ENCODE results near the gene MYO7A. TPM values are rescaled to one million over a fixed set of nuclear protein-coding genes. Genes with fewer than 3 reads are reported as not detected.
A peak's percentile ranks its signal among the peaks of the same experiment; 100 is the strongest.

Gene MYO7A
- total RNA-seq, 4 donors from 2014 or later = 4.8 to 9.1 (median 6.4) TPM

- WGBS = 60% methylated on average over 7 of the region's 7 CpGs
- DNase-seq (ENCODE audit: extremely low spot score) = peak; percentile 93
- Histone ChIP-seq H3K27ac (replicated peaks in 1 of 4) (no peak overlapping the region), H3K4me3 (no peak overlapping the region), H3K9me3 (no peaks in the 10 kb centered on the region), H3K36me3 (no peaks in the 10 kb centered on the region), H3K27me3 (peaks cover 0 to 16% (median 0%) of the 10 kb centered on the region in 4 donors), H3K4me1 (no peaks in the 10 kb centered on the region)
- intact Hi-C loops (cut with DNase I) = loop anchor here (2.0 to 5.0 kb wide), 2 partner anchors 57 to 141 kb away; no protein-coding TSS in a partner anchor
- TF ChIP-seq POLR2AphosphoS5 (IDR thresholded peaks at IDR 0.05) (no peak), EP300 (IDR thresholded peaks at IDR 0.05) (no peak), POLR2A (IDR thresholded peaks at IDR 0.05; ENCODE audit: low read depth) (no peak), CTCF (IDR thresholded peaks at IDR 0.05) (peak; percentile 76 to 85 (median 77))
These were observed 60.0 kb downstream of the MYO7A start for GRCh38 chr11:77187776-77188632.

- H3K9me3 ChIP-seq = no peaks in the 10 kb centered on the region
- 88% methylated on average over 13 of the region's 18 CpGs for WGBS
- H3K36me3 ChIP-seq = no peaks in the 10 kb centered on the region
- H3K27me3 ChIP-seq = peaks cover 0 to 24% (median 0%) of the 10 kb centered on the region in 4 donors
- no peak overlapping the region for H3K27ac ChIP-seq (replicated peaks in 1 of 4)
- H3K4me3 ChIP-seq = no peak overlapping the region
- TF ChIP-seq CTCF (IDR thresholded peaks at IDR 0.05) (no peak), POLR2A (IDR thresholded peaks at IDR 0.05; ENCODE audit: low read depth) (no peak), POLR2AphosphoS5 (IDR thresholded peaks at IDR 0.05) (no peak), EP300 (IDR thresholded peaks at IDR 0.05) (no peak)
- H3K4me1 ChIP-seq = no peaks in the 10 kb centered on the region
- intact Hi-C loops (cut with DNase I) = loop anchor here (2.0 to 5.0 kb wide), 2 partner anchors 58 to 142 kb away; no protein-coding TSS in a partner anchor
- no peak for DNase-seq (ENCODE audit: extremely low spot score)
These were observed 60.8 kb downstream of the MYO7A start for GRCh38 chr11:77188633-77189491.

GRCh38 chr11:77189588-77190210 lies 61.7 kb downstream of the MYO7A start:
- intact Hi-C loops (cut with DNase I) = loop anchor here (2.0 to 5.0 kb wide), 3 partner anchors 59 to 358 kb away; no protein-coding TSS in a partner anchor
- no peaks in the 10 kb centered on the region for H3K4me1 ChIP-seq
- 93% methylated on average over 27 of the region's 28 CpGs for WGBS

More at GRCh38 chr11:77189588-77190210, 61.7 kb downstream of the MYO7A start:
- H3K27me3 ChIP-seq = peaks cover 0 to 27% (median 0%) of the 10 kb centered on the region in 4 donors
- no peak overlapping the region for H3K4me3 ChIP-seq
- no peaks in the 10 kb centered on the region for H3K36me3 ChIP-seq
- TF ChIP-seq CTCF (IDR thresholded peaks at IDR 0.05) (no peak), POLR2AphosphoS5 (IDR thresholded peaks at IDR 0.05) (no peak), POLR2A (IDR thresholded peaks at IDR 0.05; ENCODE audit: low read depth) (no peak), EP300 (IDR thresholded peaks at IDR 0.05) (no peak)
- DNase-seq (ENCODE audit: extremely low spot score) = no peak
- no peaks in the 10 kb centered on the region for H3K9me3 ChIP-seq
- H3K27ac ChIP-seq (replicated peaks in 1 of 4) = no peak overlapping the region
